ENCODE results near the gene GPR142. TPM values are rescaled to one million over a fixed set of nuclear protein-coding genes. Genes with fewer than 3 reads are reported as not detected.

Gene GPR142
- total RNA-seq, 1 donor = not detected

DNA sequence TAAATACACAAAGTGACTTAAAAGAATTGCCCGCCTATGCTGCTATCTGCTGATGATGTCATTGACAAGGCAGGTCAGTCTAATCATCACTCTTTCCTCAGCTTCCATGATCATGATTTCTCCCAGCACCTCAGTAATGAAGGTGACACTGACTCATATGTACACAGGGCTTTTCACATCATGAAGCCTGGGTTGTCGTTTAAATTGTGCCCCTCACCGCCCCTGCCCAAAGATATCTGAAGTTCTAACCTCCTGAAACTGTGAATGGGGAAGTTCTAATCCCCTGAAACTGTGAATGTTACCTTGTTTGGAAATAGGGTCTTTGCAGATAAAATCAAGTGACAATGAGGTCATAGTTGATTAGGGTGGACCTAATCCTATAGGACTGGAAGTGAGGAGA is 47.2 kb downstream of the GPR142 start:
- H4K20me1 ChIP-seq (ENCODE audit: insufficient read depth, low read length) = no peaks in the 10 kb centered on the region
- no peak overlapping the region for H3K27ac ChIP-seq (ENCODE audit: low read depth, low read length)
- H3K79me2 ChIP-seq (ENCODE audit: insufficient read depth, low read length) = no peaks in the 10 kb centered on the region
- no peak for TF ChIP-seq CTCF (IDR thresholded peaks at IDR 0.05; ENCODE audit: extremely low read depth, low read depth, low read length)
- no peaks in the 10 kb centered on the region for H3K4me1 ChIP-seq (ENCODE audit: insufficient read depth, low read length)
- no peaks in the 10 kb centered on the region for H3K9me3 ChIP-seq (ENCODE audit: low read depth, low read length)
- no peak for DNase-seq (ENCODE audit: insufficient read length, low spot score, missing footprints)
- H2AFZ ChIP-seq (ENCODE audit: low read length) = no peak overlapping the region
- H3K27me3 ChIP-seq (ENCODE audit: insufficient read depth, low read length) = no peaks in the 10 kb centered on the region
- no peak overlapping the region for H3K4me2 ChIP-seq (ENCODE audit: insufficient read depth, low read length)
- H3K4me3 ChIP-seq (ENCODE audit: insufficient read depth, low read length) = no peak overlapping the region
- no peaks in the 10 kb centered on the region for H3K36me3 ChIP-seq (ENCODE audit: insufficient read depth, low read length)

DNA sequence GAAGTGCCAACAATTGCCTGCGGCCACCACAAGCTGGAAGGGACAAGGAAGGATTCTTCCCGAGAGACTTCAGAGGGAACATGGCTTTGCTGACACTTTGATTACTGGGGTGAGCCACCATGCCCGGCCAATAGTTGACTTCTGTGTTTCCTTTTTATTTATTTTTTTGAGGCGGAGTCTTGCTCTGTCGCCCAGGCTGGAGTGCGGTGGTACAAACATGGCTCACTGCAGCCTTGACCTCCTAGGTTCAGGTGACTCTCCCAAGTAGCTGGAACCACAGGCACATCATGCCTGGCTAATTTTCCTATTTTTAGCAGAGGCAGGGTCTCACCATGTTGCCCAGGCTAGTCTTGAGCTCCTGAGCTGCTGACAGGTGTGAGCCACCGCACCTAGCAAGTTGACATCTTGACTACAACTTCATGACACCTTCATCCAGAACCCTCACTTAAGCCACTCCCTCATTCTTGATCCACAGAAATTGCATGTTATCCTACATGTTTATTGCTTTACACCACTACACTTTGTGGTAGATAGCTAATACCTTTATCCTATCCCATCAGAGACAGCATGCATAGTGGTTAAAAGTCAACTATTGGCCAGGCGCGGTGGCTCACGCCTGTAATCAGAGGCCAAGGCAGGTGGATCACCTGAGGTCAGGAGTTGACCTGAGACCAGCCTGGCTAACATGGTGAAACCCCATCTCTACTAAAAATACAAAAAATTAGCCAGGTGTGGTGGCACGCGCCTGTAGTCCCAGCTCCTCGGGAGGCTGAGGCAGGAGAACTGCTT is 48.5 kb downstream of the GPR142 start:
- H3K9me3 ChIP-seq (ENCODE audit: low read depth, low read length) = no peaks in the 10 kb centered on the region
- H3K4me1 ChIP-seq (ENCODE audit: insufficient read depth, low read length) = no peaks in the 10 kb centered on the region
- no peaks in the 10 kb centered on the region for H4K20me1 ChIP-seq (ENCODE audit: insufficient read depth, low read length)
- DNase-seq (ENCODE audit: insufficient read length, low spot score, missing footprints) = no peak
- no peaks in the 10 kb centered on the region for H3K27me3 ChIP-seq (ENCODE audit: insufficient read depth, low read length)
- H3K4me3 ChIP-seq (ENCODE audit: insufficient read depth, low read length) = no peak overlapping the region
- no peaks in the 10 kb centered on the region for H3K79me2 ChIP-seq (ENCODE audit: insufficient read depth, low read length)
- H3K36me3 ChIP-seq (ENCODE audit: insufficient read depth, low read length) = no peaks in the 10 kb centered on the region
- H3K27ac ChIP-seq (ENCODE audit: low read depth, low read length) = no peak overlapping the region
- TF ChIP-seq CTCF (IDR thresholded peaks at IDR 0.05; ENCODE audit: extremely low read depth, low read depth, low read length) = no peak
- no peak overlapping the region for H3K4me2 ChIP-seq (ENCODE audit: insufficient read depth, low read length)
- H2AFZ ChIP-seq (ENCODE audit: low read length) = no peak overlapping the region

DNA sequence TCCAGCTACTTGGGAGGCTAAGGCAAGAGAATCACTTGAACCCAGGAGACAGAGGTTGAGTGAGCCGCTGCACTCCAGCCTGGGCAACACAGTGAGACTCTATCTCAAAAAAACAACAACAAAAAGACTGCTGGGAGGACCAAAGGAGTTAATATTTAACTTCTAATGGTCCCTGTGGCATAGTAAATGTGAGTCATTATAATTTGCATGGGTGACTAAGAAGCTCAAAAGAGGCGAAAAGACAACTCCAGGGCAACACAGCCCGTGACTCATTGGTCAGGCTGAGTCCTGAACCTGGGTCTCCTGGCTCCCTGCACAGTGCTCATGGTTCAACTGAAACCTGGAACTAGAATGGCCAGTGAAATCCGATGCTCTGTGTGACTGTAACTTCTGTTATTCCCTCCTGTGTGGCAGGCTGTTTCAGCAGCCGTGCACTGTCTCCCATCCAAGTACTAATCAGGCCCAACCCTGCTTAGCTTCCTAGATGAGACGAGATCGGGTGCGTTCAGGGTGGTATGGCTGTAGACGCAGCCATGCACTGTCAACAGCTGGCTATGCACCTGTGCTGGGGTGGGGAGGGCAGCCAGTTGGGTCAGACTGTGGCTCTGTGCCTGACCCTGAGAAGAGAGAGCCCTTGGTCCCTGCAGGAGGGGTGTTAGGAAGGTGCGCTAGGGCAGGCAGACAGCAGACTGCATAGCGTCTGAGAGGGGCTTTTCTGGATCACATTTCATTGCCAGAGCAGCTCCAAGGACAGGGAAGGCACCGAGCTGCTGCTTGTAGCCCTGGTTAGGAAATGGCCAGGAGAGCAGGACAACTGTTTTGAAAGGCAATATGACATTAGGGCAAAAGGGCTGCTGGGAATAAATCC is 50.1 kb downstream of the GPR142 start:
- TF ChIP-seq CTCF (IDR thresholded peaks at IDR 0.05; ENCODE audit: extremely low read depth, low read depth, low read length) = no peak
- DNase-seq (ENCODE audit: insufficient read length, low spot score, missing footprints) = peak; percentile 93

DNA sequence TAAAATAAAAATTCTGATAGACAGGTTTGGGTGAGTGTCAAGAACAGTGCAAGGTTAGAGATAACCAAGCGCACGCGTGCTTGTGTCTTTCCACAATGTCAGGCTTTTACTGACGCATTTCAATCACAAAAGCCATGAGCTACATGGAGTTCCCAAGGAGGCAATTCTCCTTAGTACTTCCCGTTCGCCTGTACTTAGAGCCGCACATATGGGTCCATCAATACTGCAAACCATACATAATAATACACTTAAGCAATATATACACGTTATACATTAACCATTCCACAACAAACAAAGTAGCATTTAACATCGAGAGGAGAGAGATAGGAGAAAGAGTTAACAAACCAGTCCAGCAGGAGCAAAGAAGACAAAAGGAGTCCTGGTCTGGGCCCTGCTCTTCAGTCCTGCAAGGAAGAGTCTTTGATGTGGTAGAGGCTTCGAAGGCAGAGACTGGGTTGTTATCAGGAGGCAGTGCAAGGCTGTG is 52.7 kb downstream of the GPR142 start:
- TF ChIP-seq CTCF (IDR thresholded peaks at IDR 0.05; ENCODE audit: extremely low read depth, low read depth, low read length) = no peak
- peak; percentile 66 for DNase-seq (ENCODE audit: insufficient read length, low spot score, missing footprints)
- no peaks in the 10 kb centered on the region for H3K4me1 ChIP-seq (ENCODE audit: insufficient read depth, low read length)
- H3K9me3 ChIP-seq (ENCODE audit: low read depth, low read length) = no peaks in the 10 kb centered on the region
- no peaks in the 10 kb centered on the region for H3K27me3 ChIP-seq (ENCODE audit: insufficient read depth, low read length)
- no peak overlapping the region for H3K4me3 ChIP-seq (ENCODE audit: insufficient read depth, low read length)
- H3K27ac ChIP-seq (ENCODE audit: low read depth, low read length) = no peak overlapping the region
- H3K36me3 ChIP-seq (ENCODE audit: insufficient read depth, low read length) = no peaks in the 10 kb centered on the region
- H3K79me2 ChIP-seq (ENCODE audit: insufficient read depth, low read length) = no peaks in the 10 kb centered on the region
- H3K4me2 ChIP-seq (ENCODE audit: insufficient read depth, low read length) = no peak overlapping the region
- no peaks in the 10 kb centered on the region for H4K20me1 ChIP-seq (ENCODE audit: insufficient read depth, low read length)
- no peak overlapping the region for H2AFZ ChIP-seq (ENCODE audit: low read length)

More for the DNA sequence above, 50.1 kb downstream of the GPR142 start:
- H2AFZ ChIP-seq (ENCODE audit: low read length) = no peak overlapping the region
- no peaks in the 10 kb centered on the region for H4K20me1 ChIP-seq (ENCODE audit: insufficient read depth, low read length)
- no peak overlapping the region for H3K27ac ChIP-seq (ENCODE audit: low read depth, low read length)
- H3K4me1 ChIP-seq (ENCODE audit: insufficient read depth, low read length) = no peaks in the 10 kb centered on the region
- no peaks in the 10 kb centered on the region for H3K79me2 ChIP-seq (ENCODE audit: insufficient read depth, low read length)
- H3K9me3 ChIP-seq (ENCODE audit: low read depth, low read length) = no peaks in the 10 kb centered on the region
- H3K4me3 ChIP-seq (ENCODE audit: insufficient read depth, low read length) = no peak overlapping the region
- no peaks in the 10 kb centered on the region for H3K36me3 ChIP-seq (ENCODE audit: insufficient read depth, low read length)
- H3K4me2 ChIP-seq (ENCODE audit: insufficient read depth, low read length) = no peak overlapping the region
- H3K27me3 ChIP-seq (ENCODE audit: insufficient read depth, low read length) = no peaks in the 10 kb centered on the region

Data from osteoblast (primary cell).